H9 (cell line): Measurements from ENCODE around the gene C18orf63. TPM values are rescaled to one million over a fixed set of nuclear protein-coding genes. Genes with fewer than 3 reads are reported as not detected.

Experiments
- DNase-seq: peaks from one replicate; pipeline ENCODE4 v3.0.0-alpha.2; 2017
- H2AFZ ChIP-seq: one replicate; pipeline ENCODE4 v1.6.1; 2013; ENCODE audit warnings: mild to moderate bottlenecking, low read length, control low read depth, moderate library complexity
- H2AK5ac ChIP-seq: 2 replicates; pipeline ENCODE4 v1.6.1; 2013; ENCODE audit warnings: low read length, control low read depth, mixed read lengths; ENCODE audit not compliant: insufficient read length
- H2BK120ac ChIP-seq: one replicate; pipeline ENCODE4 v1.6.1; 2013; ENCODE audit warnings: low read depth, mild to moderate bottlenecking, low read length, control low read depth, inconsistent platforms; ENCODE audit not compliant: poor library complexity, severe bottlenecking
- H2BK12ac ChIP-seq: 2 replicates; pipeline ENCODE4 v1.6.1; 2013; ENCODE audit warnings: low read length, control low read depth, mixed read lengths, low read depth; ENCODE audit not compliant: insufficient read length
- H2BK15ac ChIP-seq: 2 replicates; pipeline ENCODE4 v1.6.1; 2013; ENCODE audit warnings: low read depth, low read length, control low read depth
- H2BK20ac ChIP-seq: one replicate; pipeline ENCODE4 v1.6.1; 2013; ENCODE audit warnings: low read depth, mild to moderate bottlenecking, low read length, control low read depth, inconsistent platforms; ENCODE audit not compliant: poor library complexity, severe bottlenecking
- H2BK5ac ChIP-seq: 2 replicates; pipeline ENCODE4 v1.6.1; 2013; ENCODE audit warnings: low read length, control low read depth, mixed read lengths; ENCODE audit not compliant: insufficient read length
- H3K14ac ChIP-seq: 2 replicates; pipeline ENCODE4 v1.6.1; 2013; ENCODE audit warnings: low read length, control low read depth; ENCODE audit not compliant: insufficient read depth
- H3K18ac ChIP-seq: 2 replicates; pipeline ENCODE4 v1.6.1; 2013; ENCODE audit warnings: low read depth, mild to moderate bottlenecking, mixed read lengths, low read length, control low read depth; ENCODE audit not compliant: insufficient read length
- H3K23ac ChIP-seq: 2 replicates; pipeline ENCODE4 v1.6.1; 2013; ENCODE audit warnings: low read length, control low read depth, mixed read lengths, low read depth; ENCODE audit not compliant: insufficient read length
- H3K23me2 ChIP-seq: 2 replicates; pipeline ENCODE4 v1.6.1; 2013; ENCODE audit warnings: low read depth, mild to moderate bottlenecking, mixed read lengths, low read length, control low read depth; ENCODE audit not compliant: insufficient read length, poor library complexity, severe bottlenecking
- H3K27ac ChIP-seq: 2 replicates; pipeline ENCODE4 v1.5.1; 2013; ENCODE audit warnings: low read length, control low read depth, mixed read lengths, low read depth; ENCODE audit not compliant: insufficient read length
- H3K27me3 ChIP-seq: 2 replicates; pipeline ENCODE4 v1.6.1; 2013; ENCODE audit warnings: low read length, control low read depth, inconsistent platforms; ENCODE audit not compliant: insufficient read depth
- H3K4ac ChIP-seq: 2 replicates; pipeline ENCODE4 v1.6.1; 2013; ENCODE audit warnings: low read depth, mild to moderate bottlenecking, control low read depth, inconsistent platforms, low read length, moderate library complexity
- H3K4me1 ChIP-seq: 2 replicates; pipeline ENCODE4 v1.6.1; 2013; ENCODE audit warnings: low read length, control low read depth, inconsistent platforms; ENCODE audit not compliant: insufficient read depth
- H3K4me2 ChIP-seq: 2 replicates; pipeline ENCODE4 v1.6.1; 2013; ENCODE audit warnings: low read length, control low read depth, mixed read lengths; ENCODE audit not compliant: insufficient read length, insufficient read depth
- H3K56ac ChIP-seq: 2 replicates; pipeline ENCODE4 v1.6.1; 2013; ENCODE audit warnings: low read depth, mild to moderate bottlenecking, mixed read lengths, low read length, control low read depth; ENCODE audit not compliant: insufficient read length
- H3K79me1 ChIP-seq: 2 replicates; pipeline ENCODE4 v1.6.1; 2013; ENCODE audit warnings: low read depth, mild to moderate bottlenecking, moderate library complexity, low read length, control low read depth, inconsistent platforms; ENCODE audit not compliant: insufficient read depth, poor library complexity, severe bottlenecking
- H3K79me2 ChIP-seq: 2 replicates; pipeline ENCODE4 v1.6.1; 2013; ENCODE audit warnings: low read length, control low read depth, inconsistent platforms; ENCODE audit not compliant: insufficient read depth
- H3K9ac ChIP-seq: 2 replicates; pipeline ENCODE4 v1.6.1; 2013; ENCODE audit warnings: low read length, control low read depth, mixed read lengths; ENCODE audit not compliant: insufficient read length; ENCODE audit errors: extremely low read depth
- H3K9me3 ChIP-seq: one replicate; pipeline ENCODE4 v1.6.1; 2013; ENCODE audit warnings: low read depth, low read length, inconsistent platforms; ENCODE audit not compliant: control insufficient read depth
- H3T11ph ChIP-seq: one replicate; pipeline ENCODE4 v1.6.1; 2013; ENCODE audit warnings: mild to moderate bottlenecking, low read length, control low read depth, inconsistent platforms
- H4K20me1 ChIP-seq: one replicate; pipeline ENCODE4 v1.6.1; 2013; ENCODE audit not compliant: control insufficient read depth, insufficient read length, insufficient read depth
- H4K5ac ChIP-seq: 2 replicates; pipeline ENCODE4 v1.6.1; 2013; ENCODE audit warnings: low read depth, mild to moderate bottlenecking, mixed read lengths, low read length, control low read depth; ENCODE audit not compliant: insufficient read length
- H4K8ac ChIP-seq: replicated peaks from 2 replicates; pipeline ENCODE4 v1.6.1; 2013; ENCODE audit warnings: low read length, control low read depth, mixed read lengths, low read depth; ENCODE audit not compliant: insufficient read length
- H4K91ac ChIP-seq: 2 replicates; pipeline ENCODE4 v1.6.1; 2013; ENCODE audit warnings: low read depth, mild to moderate bottlenecking, moderate library complexity, mixed read lengths, low read length, control low read depth; ENCODE audit not compliant: insufficient read length
- H3K27ac Mint-ChIP-seq, 3 experiments: 2 replicates in 2 of 3; 3 replicates in 1 of 3; pipeline ENCODE4 v1.8.0; 2020 to 2021; ENCODE audit warnings: mixed read lengths in 3 of 3, mild to moderate bottlenecking in 1 of 3, moderate library complexity in 1 of 3
- H3K27me3 Mint-ChIP-seq: 2 replicates; pipeline ENCODE4 v1.8.0; 2021; ENCODE audit warnings: low read depth, mild to moderate bottlenecking, moderate library complexity, mixed read lengths
- H3K36me3 Mint-ChIP-seq, 3 experiments: 2 replicates in 2 of 3; 3 replicates in 1 of 3; pipeline ENCODE4 v1.8.0; 2020 to 2021; ENCODE audit warnings: low read depth in 3 of 3, mixed read lengths in 3 of 3; ENCODE audit not compliant: insufficient read depth in 1 of 3
- H3K4me1 Mint-ChIP-seq, 2 experiments: 2 replicates each; pipeline ENCODE4 v1.8.0; 2020; ENCODE audit warnings: mixed read lengths in 2 of 2
- H3K4me3 Mint-ChIP-seq, 2 experiments: 2 replicates in 1 of 2; 3 replicates in 1 of 2; pipeline ENCODE4 v1.8.0; 2020 to 2021; ENCODE audit warnings: mild to moderate bottlenecking in 2 of 2, mixed read lengths in 2 of 2, moderate library complexity in 1 of 2
- H3K9me3 Mint-ChIP-seq, 2 experiments: 2 replicates in 1 of 2; 3 replicates in 1 of 2; pipeline ENCODE4 v1.8.0; 2020; ENCODE audit warnings: mild to moderate bottlenecking in 2 of 2, mixed read lengths in 2 of 2, moderate library complexity in 1 of 2
- WGBS: extraction: QIAGEN DNeasy Blood & Tissue Kit; methylation state at CpG from one replicate; pipeline ENCODE4 v1.1.7; 2013; ENCODE audit warnings: missing lambda C conversion rate, low lambda C conversion rate, mixed read lengths; ENCODE audit not compliant: insufficient read length; ENCODE audit errors: extremely low coverage; 5-methylcytosine and 5-hydroxymethylcytosine counted together
- total RNA-seq: library from RNA; stranded (reverse); gene quantifications from 2 replicates; pipeline ENCODE4 v1.2.1, GENCODE V29; 2021
- TF ChIP-seq, protein P1 (sequence below): fragments of 200-600 bp; sonication (generic); conservative IDR thresholded peaks from 3 replicates; pipeline ENCODE4 v1.8.0; 2021; ENCODE audit warnings: antibody characterized with exemption, mild to moderate bottlenecking

C18orf63 gene
- total RNA-seq, 1 experiment from 2014 or later: not detected

GRCh38 chr18:74356959-74357358 is 41.3 kb downstream of the C18orf63 start:
- Histone ChIP-seq H3K4me1 (no peaks in the 10 kb centered on the region), H4K5ac (no peak overlapping the region), H2BK20ac (no peak overlapping the region), H3K79me2 (no peaks in the 10 kb centered on the region), H4K20me1 (no peaks in the 10 kb centered on the region), H3K27ac (no peak overlapping the region), H2AK5ac (no peak overlapping the region), H3K4me2 (no peak overlapping the region), H3K79me1 (no peaks in the 10 kb centered on the region), H3K9me3 (no peaks in the 10 kb centered on the region), H3K9ac (no peak overlapping the region), H2BK15ac (no peak overlapping the region), H3T11ph (no peak overlapping the region), H3K56ac (no peak overlapping the region), H3K23me2 (no peaks in the 10 kb centered on the region), H4K8ac (no peak overlapping the region), H3K14ac (no peak overlapping the region), H2BK12ac (no peak overlapping the region), H3K27me3 (no peaks in the 10 kb centered on the region), H3K23ac (no peak overlapping the region), H2BK5ac (no peak overlapping the region), H2AFZ (no peak overlapping the region), H4K91ac (no peak overlapping the region), H2BK120ac (no peak overlapping the region), H3K18ac (no peak overlapping the region), H3K4ac (no peak overlapping the region)
- Mint-ChIP-seq H3K9me3 (no peaks in the 10 kb centered on the region; a peak in 1 of 5 replicates), H3K27ac (no peak overlapping the region), H3K4me1 (no peaks in the 10 kb centered on the region), H3K4me3 (no peak overlapping the region), H3K27me3 (peaks cover 6% of the 10 kb centered on the region), H3K36me3 (no peaks in the 10 kb centered on the region)
- no peak for DNase-seq
- WGBS: no CpG with 5 or more reads among the region's 1 CpG
- TF ChIP-seq, protein P1, sequence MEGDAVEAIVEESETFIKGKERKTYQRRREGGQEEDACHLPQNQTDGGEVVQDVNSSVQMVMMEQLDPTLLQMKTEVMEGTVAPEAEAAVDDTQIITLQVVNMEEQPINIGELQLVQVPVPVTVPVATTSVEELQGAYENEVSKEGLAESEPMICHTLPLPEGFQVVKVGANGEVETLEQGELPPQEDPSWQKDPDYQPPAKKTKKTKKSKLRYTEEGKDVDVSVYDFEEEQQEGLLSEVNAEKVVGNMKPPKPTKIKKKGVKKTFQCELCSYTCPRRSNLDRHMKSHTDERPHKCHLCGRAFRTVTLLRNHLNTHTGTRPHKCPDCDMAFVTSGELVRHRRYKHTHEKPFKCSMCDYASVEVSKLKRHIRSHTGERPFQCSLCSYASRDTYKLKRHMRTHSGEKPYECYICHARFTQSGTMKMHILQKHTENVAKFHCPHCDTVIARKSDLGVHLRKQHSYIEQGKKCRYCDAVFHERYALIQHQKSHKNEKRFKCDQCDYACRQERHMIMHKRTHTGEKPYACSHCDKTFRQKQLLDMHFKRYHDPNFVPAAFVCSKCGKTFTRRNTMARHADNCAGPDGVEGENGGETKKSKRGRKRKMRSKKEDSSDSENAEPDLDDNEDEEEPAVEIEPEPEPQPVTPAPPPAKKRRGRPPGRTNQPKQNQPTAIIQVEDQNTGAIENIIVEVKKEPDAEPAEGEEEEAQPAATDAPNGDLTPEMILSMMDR: no peak
